GM21528 (cell line): Measurements from ENCODE around the gene NFIC.
"Not testable (repeated sequence)": the region's sequence is repeated elsewhere in the genome, so short reads cannot be mapped to it uniquely, and the experiment has no call there.

Source experiments
- ATAC-seq: cut with Tn5 transposase; IDR thresholded peaks from one replicate; pipeline ENCODE4 v1.9.1; 2021; ENCODE audit warnings: mild to moderate bottlenecking, moderate library complexity; ENCODE audit not compliant: unreplicated experiment, low FRiP score

The NFIC gene

GRCh38 chr19:3505598-3506383, 139.4 kb downstream of the NFIC start, which contains the start of gene FZR1:
Gene FZR1, plus strand, starts transcription at chr19:3506311. Its CDS starts 16,679 bp downstream, at chr19:3522990.
- ATAC-seq = peak; percentile 80

DNA sequence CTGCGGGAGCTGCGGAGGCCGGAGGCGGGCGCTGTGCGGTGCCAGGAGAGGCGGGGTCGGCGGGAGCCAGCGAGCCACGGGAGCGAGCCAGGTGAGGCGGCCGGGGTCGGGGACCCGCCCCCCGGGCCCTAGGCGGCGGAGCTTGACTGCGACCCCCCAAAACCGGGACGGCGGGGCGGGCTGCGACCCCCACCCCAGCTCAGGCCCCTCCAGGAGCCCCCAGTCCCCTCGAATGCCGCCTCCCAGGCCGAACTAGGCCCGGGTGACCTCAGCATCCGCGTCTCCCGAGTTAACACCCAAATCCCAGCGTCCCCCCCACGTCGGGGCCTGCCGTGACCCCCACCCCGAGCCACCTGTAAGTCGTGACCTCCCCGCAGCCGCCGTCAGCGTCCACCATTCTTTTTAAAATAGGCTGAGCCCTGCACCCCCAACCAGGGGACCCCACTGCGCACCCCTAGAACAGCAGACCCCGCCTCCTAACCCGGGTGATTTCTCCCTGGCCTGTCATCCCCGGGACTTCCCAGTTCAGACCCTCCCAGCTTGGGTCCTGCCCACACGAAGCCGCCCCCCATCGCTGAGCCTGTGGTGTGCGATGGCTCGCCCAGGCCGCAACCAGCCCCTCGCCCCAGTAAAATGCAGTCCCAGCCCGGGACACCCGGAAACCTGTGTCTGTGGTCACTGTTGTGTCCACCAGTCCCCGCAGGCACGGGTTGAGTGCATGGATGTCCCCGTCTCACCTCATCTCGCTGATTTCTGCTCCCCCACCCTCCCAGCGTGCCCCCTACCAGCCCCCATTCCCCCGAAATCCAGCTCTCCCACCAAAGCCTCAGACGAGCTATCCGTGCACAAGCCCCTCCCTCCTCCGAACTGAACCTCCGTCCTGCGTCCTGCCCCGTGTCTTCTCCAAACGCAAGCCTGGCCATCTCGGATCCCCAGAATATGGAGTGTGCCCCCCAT, 140.3 kb downstream of the NFIC start:
- peak; percentile 21 for ATAC-seq

DNA sequence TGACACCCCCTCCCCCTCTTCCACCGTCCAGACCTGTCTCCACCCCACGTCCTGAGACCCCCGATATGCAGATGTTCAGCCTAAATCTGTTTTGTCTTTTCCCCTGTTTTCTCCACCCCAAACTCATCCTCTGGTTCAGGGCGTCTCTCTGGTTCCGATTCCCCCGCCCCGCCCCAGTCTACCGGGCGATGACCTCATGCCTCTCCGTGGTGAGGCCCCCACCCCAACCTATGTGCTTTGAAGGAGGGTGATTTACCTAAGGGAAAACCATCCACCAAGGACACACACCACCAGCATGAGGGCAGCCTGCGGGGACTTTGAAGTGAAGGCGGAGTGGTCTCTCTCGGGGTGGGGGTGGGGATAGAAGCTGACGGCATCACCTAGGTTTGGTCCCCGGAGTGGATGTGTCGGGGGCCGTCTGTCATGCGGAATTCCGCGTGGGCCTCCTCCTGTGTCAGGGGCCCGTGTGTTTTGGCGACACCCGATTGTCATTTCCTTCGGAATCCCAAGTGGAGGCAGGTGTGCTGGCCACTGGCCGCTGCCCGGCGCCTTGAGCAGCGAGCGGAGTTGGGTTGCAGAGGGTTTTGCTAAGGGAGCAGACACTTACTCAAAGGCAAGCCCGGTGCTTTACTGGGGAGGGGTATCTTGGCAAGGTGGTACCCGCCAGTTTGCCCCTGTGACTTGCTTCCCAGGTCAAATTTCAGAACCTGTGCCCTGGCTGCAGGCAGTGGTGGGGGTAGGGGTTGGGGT, 141.2 kb downstream of the NFIC start:
- ATAC-seq = no peak

GRCh38 chr19:3508121-3508661, 141.8 kb downstream of the NFIC start:
- not testable (repeated sequence) for ATAC-seq

GRCh38 chr19:3508771-3509535, 142.6 kb downstream of the NFIC start:
- ATAC-seq = no peak

GRCh38 chr19:3509566-3509989, 143.2 kb downstream of the NFIC start:
- ATAC-seq = no peak

- ATAC-seq = no peak
Measured at GRCh38 chr19:3510727-3511126, 144.3 kb downstream of the NFIC start.

- ATAC-seq = no peak
Measured at GRCh38 chr19:3511506-3512251, 145.3 kb downstream of the NFIC start.

DNA sequence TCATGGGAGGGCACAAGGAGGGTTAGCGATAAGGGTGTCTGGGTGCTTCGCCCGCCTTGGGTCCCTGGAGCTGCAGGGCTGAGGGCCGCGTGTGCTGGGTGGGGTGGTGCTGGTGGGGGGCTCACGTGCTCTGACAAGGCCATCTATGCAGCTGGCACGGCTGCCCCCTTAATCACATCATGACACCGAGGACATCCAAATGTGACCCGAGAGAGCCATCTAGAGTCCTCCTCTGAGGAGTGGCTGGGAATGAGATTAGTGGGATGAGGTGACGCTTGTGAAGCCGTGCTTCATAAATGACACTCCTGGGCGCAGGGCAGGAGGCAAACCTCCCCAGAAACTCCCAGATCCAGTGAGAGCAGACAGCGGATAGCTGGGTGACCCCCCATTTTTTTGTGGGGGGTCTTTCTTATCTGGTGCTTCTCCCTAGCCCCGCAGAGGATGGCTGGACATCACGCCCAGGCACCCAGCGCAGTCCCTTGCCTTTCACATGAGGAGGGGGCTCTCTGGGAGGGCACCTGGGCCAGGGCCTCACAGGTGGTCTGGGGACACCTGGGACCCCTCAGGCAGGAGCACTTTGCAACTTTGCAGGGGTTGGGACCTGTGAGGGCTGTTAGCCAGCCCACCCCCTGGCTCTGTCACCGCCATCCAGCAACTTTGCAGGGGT, 146.3 kb downstream of the NFIC start:
- ATAC-seq = no peak

DNA sequence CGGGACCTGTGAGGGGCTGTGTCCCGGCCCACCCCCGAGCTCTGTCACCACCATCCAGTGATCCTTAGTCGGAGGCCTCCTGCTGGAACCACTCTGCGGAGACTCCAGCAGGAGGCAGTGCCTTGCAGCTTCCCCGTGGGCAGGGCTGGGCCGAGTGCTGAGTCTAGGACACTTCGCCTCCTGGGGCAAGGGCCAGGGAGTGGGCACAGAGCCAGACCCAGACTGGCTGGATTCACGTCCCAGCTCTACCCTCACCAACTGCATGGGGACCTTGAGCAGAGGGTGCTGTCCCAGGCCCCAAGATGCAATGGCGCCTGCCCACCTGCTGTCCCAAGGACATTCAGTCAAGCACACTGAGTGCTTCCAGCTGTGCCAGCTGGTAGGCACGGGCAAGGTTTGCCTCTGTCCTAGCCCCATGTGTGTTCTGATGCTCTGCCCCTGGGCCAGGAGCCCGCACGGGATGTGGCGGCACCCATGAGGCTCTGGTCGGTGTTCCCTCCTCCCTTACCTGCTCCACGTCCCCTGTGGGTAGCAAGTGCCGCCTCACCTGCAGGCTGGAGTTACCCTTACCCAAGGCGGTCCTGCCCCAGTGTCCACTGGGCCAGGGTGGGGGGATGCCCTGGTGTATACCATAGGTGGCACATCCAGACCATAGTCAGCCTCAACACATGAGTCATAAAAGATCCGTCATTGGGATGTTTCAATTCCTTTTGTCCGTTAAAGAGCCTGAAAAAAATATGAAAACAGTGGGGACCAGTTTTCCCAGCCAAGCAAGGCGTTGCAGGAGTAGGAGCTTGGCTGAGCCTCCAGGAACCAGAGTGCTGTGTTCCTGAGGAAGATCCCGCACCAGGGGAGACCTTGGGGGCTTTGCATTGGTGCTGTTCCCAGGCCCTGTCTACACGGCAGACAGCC, 147.1 kb downstream of the NFIC start:
- no peak for ATAC-seq

DNA sequence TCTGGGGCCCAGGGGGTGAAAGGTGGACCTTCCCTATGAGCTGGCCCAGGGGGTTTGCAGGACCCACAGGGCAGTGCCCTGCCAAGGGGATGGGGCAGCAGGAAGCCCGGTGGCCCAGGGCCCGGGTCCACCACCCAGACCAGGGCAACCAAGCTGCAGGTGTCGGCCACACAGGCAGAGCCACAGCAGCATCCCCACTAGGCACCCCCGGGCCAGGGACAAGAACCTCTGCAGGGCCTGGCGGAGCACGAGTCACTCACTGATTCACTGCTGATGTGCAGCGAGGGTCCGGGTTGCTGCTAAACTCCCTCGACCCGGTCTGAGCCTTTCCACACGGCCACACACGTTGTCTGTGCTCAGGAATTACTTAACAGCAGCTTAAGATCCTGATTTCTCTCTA, 148.5 kb downstream of the NFIC start:
- no peak for ATAC-seq

- no peak for ATAC-seq
Measured at GRCh38 chr19:3515891-3516422, 149.6 kb downstream of the NFIC start.

- no peak for ATAC-seq
Measured at GRCh38 chr19:3516675-3517207, 150.4 kb downstream of the NFIC start.

GRCh38 chr19:3517638-3518037, 151.3 kb downstream of the NFIC start:
- ATAC-seq = no peak

DNA sequence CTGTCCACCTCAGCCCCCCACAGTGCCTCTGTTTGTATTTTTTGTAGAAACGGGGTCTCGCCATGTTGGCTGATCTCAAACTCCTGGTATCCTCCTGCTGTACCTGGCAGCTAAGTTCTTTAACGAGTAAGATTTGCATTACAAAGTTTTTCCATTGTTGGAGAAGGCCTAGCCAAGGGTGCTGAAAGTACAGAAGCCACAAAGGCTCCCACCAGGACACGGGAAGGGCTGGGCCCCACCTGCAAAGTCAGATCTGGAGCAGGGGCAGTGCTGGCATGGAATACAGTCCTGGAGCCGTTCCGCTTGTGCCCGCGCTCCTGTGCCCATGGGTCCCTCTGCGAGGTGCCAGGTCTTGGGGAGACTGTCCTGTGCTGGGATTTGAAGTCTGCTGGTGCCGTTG, 151.9 kb downstream of the NFIC start:
- no peak for ATAC-seq

DNA sequence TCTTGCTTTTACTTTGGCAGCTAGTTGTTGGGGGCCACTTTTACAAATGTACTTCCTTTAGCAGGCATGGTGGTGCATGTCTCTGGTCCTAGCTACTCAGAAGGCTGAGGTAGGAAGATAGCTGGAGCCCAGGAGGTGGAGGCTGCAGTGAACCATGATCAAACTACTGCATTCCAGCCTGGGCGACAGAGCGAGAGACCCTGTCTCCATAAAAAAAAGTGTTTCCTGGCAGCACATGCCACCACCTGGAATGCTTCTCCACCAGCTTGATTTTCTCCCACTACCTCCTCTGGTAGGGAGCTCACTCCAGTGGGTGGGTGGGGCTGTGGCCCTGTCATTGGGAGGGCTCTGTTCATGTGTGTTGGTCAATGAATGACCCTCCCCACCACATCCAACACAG, 152.3 kb downstream of the NFIC start:
- ATAC-seq = no peak
